ENCODE data around the gene SHCBP1L.
"Not testable (repeated sequence)": the region's sequence is repeated elsewhere in the genome, so short reads cannot be mapped to it uniquely, and the experiment has no call there.

Gene SHCBP1L

DNA sequence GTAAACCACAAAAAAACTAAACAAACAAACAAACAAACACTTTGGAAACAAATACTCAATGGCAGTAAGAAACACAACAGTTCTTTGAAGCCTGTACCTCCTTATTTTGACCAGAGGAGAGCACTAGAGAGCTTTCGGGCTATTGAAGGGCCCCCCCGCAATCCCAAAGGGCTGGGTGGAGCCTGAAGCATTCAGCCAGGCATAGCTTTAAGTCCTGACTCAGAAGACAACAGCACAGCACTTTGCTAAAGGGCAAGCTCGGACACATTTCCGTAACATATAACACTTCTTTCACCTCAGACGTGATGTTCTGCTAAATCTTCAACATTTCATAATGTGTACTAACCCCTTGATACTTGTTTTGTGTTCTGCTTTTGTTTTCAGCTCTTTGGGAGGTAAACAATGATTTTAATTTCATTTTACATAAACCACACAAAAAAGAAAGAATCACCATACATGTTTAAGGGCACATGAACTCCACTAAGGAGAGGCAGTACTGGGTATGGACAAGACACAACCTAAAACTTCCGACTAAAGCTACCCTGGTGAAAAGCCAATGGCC, 9.7 kb upstream of the SHCBP1L start:
- DNase-seq = peak; percentile 84

DNA sequence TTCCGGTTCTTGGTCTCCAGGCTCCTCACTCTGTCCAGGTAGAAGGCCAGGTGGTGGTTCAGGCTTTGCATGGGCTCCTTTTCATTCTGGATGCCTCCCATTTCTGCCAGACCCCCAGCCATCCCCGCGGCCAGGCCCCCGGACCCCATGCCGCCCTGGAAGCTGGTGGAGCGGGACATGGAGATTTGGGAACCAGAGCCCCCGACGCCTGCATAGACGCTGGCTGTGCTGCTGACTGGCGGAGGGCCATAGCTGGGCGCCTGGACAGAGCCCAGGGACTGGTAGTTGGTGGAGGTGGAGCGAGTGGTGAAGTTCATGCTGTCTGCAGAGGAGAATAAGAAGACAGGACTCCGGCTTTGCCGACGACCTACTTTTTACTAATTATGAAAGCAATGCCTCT, 7.1 kb upstream of the SHCBP1L start:
- DNase-seq = no peak

DNA sequence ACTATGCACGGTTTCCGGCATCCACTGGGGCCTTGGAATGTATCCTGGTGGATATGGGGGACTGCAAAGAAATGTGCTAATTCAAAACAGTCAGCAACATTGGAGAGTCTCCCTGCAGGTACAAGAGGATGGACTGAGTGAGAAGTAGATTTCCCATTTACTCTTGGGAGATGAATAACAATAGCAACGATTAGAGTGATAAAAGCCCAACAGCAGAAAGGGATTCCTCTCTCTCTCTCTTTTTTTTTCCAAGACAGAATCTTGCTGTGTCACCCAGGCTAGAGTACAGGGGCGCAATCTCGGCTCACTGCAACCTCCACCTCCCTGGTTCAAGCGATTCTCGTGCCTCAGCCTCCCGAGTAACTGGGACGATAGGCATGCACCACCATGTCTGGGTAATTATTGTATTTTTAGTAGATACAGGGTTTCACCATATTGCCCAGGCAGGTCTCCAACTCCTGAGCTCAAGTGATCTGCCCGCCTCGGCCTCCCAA, 5.0 kb upstream of the SHCBP1L start:
- DNase-seq = no peak

DNA sequence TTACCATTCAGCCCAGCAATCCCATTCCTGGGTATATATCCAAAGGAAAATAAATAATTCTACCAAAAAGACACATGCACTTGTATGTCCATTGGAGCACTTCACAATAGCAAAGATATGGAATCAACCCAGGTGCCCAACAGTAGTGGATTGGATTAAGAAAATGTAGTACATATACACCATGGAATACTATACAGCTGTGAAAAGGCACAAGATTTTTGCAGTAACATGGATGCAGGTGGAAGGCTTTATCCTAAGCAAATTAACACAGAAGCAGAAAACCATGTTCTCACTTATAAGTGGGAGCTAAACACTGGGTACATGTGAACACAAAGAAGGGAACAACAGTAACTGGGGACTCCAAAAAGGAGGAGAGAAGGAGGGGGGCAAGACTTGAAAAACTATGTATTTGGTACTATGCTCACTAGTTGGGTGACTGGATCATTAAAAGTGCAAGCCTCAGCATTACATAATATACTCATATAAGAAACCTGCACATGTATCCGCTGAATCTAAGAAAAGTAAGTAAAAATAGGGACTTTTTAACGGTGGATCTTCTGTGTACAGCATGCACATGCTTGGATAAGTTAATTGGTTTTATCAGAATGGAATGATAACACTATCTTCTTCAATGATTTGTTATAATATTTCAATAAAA, 3.9 kb upstream of the SHCBP1L start:
- DNase-seq = no peak

DNA sequence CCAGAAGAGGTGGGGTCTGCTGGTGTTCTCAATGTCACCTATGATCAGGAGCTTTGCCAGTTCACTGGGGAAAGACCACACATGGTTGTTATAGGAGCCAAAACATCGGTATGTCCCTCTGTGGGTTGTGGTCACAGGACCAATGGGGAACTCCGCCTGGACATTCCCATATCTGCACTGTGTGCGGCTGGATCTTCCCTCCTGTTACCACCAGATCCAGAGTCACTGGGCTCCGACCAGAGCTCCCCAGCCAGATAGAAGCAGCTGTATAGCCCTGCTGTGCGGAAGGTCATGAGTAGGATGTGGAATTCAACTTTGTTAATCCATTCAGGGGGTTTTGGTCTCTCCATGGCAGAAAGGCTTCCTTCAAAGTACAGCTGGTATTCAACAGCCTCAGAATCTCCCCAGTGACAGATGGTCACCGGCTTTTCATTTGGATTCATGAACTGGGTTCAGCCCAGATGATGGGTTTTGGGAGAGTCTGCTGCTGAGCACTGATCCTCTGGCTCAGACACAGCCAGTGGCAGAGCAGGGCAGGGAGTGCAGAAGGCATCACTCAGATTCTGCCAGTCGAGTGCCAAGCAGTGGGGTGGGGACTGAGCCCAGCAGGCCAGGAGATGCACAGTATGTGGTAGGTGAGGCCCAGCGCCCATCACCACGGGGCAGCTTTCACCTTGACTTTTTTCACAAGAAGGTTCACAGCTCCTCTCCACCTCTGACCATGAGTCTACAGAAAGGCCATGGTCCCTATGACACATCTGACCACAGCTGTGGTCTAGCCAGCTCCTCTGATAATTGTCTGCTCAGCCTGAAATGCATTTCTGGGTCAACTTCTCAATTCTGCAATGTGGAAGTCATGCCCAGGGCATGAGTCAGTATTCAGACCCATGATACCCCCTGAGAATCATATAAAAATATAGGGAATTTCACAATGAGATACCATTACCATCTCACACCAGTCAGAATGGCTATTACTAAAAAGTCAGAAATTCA, 2.9 kb upstream of the SHCBP1L start:
- peak; percentile 90 for DNase-seq

DNA sequence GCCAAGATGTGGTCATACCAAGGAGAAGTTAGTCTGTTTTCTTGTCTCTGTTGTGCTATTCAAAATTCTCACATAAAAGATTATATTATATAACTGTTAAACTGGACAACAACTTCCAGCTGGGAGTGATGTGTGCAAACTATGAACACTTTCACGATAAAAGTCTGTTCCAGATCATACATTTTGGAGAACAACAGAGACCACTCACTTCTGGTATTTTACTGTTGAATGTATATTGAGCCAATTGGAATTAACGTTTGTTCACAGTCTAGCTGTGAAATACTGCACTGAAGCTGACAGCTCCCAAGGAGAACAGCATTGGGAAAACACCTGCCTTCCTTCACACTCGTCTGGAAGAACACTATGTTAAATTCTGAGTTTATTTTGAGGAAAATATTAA, 860 bp upstream of the SHCBP1L start:
- DNase-seq = no peak

DNA sequence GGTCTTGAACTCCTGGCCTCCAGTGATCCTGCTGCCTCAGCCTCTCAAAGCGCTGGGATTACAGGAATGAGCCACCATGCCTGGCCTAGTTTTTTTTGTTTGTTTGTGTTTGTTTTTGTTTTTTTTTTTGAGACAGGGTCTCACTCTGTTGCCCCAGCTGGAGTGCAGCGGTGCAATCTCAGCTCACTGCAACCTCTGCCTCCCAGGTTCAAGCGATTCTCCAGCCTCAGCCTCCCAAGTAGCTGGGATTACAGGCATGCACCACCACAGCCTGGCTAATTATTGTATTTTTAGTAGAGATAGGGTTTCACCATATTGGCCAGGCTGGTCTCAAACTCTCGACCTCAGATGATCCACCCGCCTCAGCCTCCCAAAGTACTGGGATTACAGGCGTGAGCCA, 9.6 kb downstream of the SHCBP1L start:
- not testable (repeated sequence) for DNase-seq

DNA sequence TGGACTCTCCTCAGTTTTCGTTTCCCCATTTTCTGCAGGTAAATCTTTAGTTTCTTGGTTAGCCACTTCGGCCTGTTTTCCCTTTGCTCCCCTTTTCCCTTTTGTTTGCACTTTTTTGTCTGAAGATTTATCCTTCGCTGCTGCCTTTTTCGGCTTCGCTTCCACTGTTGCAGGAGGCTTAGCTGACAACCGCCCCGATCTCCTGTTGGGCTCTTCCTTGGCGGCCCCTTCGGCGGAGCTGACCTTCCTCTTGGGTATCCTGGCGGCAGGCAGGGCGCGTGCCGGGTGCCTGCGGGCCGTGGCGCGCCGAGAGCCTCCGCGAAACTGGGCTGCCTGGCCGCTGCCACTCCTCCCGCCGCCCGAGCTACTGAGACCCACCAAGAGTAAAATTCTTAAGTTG, 10.8 kb downstream of the SHCBP1L start:
- not testable (repeated sequence) for DNase-seq

DNA sequence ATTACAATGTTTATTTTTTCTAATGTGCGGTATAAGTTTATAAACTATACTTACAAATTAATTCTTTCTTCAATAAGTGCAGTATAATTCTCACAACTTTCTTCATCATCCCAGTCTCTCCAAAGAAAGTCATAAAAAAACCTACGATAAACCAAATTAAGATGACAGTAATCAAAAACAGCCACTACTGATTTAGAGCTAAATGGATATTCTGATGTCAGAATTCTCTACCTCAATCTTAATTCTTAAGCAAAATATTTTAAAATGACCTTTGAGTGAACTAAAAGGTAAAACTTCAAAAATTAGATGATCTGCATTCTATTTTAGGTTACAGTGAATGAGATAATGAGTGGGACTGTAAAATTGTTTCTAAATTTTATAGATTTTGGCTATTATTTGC, 13.6 kb downstream of the SHCBP1L start:
- no peak for DNase-seq

DNA sequence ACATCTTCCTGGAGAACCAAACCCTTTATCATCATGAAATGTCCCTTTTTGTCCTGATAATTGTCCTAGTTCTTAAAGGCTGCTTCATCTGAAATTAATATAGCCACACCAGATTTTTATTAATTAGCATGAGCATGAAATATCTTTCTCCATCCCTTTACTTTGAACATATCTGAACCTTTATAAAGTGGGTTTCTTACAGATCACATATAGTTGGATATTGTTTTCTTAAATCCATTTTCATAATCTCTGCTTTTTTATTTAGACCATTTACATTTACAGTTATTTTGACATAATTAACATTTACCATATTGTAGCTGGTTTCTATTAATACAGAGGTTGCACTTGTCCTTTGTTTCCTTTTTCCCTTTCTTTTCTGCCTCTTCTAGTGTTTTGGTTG, 17.2 kb downstream of the SHCBP1L start:
- no peak for DNase-seq

DNA sequence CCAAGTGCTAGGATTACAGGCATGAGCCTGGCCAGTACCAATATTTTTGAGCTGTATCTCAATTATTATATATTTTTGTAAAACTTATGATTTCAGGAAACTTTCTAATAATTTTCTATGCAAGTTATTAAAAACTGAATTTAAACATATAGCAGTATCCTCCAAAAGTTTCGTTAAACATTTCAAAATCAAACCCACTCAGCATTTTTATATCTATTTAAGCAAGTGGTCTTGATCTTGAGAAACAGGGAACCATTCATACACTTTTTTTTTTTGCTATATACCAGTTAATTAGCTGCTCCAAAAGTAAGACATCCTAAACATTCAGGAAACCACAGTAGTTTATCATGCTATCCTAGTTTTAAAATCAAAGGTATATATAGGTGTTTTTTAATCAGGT, 22.0 kb downstream of the SHCBP1L start:
- no peak for DNase-seq

DNA sequence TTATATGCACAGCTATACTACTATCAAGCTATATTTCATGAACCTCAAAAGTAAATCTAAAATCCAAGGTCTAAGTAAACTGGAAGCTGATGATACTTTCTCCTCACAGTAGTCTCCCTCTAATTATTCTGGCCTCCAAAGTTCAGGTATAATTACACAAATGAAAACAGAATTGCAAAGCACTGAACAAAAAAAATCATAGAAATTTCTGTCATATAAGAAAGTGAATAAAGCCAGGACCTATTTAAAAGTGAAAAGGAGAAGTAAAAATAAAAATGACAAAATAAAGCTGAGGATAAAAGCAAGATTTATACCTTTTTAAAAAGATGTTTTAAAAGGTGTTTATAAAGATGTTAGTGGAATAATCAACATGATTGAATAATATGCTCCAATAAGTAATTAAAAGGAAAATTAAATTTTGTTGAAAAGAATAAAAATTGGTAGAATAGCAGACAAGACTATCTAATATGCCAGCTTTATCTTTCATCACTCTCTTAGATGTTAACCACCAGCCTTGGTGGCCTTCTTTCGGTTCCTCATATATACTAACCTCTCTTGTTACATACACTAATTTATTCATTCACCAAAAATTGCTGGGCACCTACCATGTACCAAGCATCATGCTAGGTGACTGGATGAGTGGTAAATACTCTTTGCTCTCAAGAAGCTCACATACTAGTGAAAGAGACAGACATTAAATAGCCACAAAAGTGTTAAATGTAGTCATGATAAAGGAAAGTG, 25.1 kb downstream of the SHCBP1L start:
- DNase-seq = no peak

DNA sequence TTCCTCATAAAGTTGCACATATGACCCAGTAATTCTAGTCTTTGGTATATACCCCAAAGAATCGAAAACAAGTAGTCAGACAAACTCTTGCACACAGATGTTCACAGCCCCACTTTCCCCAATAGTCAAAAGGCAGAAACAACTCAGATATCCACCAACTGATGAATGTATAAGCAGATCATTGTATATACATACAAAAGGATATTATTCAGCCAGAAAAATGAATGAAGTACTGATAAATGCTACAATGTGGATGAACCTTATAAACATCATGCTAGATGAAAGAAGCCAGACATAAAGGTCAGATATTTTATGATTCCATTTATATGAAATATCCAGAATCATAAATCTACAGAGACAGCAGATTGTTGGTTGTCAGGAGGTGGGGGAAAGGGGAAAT, 27.3 kb downstream of the SHCBP1L start:
- no peak for DNase-seq

DNA sequence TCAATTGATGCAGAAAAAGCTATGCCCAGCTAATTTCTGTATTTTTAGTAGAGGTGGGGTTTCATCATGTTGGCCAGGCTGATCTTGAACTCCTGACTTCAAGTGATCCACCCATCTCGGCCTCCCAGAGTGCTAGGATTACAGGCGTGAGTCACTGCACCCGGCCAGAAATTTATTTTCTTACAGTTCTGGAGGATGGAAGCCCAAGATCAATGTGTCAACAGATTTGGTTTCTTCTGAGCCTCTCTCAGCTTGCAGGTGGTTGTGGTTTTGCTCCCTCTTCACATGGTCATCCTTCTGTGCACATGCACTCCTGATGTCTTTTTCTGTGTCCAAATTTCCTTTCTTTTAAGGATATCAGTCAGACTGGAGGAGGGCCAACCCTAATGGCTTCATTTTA, 35.6 kb downstream of the SHCBP1L start:
- no peak for DNase-seq

DNA sequence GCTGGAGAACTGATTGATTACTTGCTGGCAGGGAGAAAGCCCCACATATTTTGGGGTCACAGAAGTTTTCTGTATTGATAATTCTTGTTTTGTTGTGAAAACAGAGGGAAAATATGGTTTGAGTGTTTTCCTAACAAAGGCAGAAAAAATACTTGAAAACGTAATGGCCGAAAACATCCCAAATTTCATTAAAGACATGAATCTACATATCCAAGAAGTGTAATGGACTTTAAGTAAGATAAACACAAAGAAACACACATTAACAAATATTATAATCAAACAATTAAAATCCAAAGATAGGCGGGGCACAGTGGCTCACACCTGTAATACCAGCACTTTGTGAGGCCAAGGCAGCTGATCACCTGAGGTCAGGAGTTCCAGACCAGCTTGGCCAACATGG, 39.6 kb downstream of the SHCBP1L start:
- no peak for DNase-seq

DNA sequence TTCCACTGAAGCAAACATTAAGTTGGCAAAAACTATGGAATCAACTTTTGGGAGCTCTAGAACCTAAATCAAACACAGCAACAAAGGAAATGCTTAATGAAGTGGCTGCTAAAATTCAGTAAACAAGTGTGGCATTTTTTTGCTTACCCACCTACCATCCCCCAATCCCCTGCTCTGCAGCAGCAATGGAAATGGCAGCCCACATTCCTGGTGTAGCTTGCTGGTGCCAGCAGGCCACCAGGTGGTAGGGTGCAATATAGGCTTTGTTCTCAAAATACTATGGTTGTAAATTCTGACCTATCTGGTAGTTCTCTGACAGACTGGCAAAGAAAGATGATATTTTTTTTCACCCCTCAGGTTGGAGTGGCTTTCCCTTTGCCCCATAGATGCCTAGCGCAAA, 42.8 kb downstream of the SHCBP1L start:
- DNase-seq = no peak

DNA sequence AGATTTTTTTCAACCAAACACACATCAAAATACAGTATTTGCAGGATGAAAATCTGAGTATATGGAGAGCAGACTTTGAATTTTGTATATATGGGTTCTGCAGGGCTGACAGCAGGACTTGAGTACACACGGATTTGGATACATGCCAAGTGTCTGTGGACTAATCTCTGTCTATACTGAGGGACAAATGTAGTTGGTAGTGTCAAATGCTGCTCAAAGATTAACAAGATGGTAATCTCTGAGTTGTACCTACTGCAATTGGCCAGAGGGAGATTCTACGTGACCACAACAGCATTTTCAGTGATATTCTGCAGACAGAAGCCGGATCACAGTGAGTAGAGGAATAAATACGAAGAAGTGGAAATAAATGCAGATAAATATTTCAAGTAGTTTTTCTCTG, 43.4 kb downstream of the SHCBP1L start:
- no peak for DNase-seq

DNA sequence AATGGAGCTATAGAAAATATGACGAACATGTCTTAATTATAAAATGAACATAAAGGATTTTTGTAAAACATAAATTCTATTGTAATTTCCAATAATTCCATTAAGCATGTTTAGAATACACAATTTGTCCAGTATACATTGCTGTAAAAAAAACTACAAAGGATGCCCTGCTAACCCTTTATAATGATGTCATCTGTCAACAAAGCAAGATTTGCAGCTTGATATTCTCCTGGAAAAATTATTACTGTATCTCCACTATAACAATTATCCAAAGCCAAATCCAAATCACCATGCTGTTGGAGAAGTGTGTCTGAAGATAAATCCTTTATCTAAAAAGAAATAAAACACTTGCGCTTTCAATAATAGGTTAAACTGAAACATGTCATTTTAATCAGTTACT, 47.6 kb downstream of the SHCBP1L start:
- DNase-seq = no peak

DNA sequence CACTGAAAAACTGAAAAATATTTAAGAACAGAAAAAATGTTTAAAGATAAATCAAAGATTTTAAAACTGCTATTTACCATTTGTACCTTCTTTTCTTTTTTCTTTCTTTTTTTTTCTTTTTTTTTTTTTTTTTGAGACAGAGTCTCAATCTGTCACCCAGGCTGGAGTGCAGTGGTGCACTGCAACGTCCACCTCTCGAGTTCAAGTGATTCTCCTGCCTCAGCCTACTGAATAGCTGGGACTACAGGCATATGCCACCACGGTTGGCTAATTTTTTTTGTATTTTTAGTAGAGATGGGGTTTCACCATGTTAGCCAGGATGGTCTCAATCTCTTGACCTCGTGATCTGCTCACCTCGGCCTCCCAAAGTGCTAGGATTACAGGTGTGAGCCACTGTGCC, 51.0 kb downstream of the SHCBP1L start:
- DNase-seq = not testable (repeated sequence)

DNA sequence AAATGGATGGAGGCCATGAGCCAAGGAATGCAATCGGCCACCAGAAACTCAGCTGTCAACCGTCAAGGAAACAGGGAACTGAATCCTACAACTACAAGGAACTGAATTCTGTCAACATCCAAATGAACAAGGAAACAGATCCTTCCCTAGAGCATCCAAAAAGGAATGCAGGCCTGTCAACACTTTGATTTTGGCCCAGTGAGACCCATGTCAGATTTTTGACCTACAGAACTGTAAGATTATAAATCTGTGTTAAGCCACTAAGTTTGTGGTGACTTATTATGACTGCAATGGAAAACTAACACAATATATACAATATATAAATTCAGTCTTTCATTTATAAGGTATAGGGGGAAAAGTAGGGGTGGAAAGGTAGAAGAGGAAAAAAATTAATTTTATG, 55.3 kb downstream of the SHCBP1L start:
- DNase-seq = no peak

DNA sequence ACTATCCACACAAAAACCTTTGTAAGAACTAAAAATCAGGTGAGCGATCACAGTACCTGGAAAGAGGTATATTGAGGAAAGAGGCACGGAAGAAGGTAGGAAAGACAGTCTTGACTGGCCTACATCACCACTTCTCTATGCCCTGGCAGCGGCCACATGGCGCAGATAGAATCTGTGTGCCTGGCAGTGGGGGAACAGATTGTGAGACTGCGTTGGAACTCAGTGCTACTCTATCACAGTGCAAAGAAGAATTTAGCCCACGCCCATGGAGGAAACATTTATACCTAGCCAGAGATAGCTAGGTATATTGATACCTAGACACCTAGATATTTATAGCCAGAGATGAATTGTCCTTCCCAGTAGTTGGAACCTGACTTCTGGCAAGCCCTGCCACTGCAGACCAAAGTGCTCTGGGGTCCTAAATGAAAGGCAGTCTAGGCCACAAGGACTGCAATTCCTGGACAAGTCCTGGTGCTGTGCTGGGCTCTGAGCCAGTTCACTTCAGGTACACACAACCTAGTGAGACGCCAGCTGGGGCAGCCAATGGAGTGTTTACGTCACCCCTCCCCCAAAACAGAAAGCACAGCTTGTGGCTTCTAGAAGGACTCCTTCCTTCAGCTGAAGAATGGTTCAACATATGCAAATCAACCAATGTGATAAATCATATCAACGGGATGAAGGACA, 61.9 kb downstream of the SHCBP1L start:
- DNase-seq = no peak

DNA sequence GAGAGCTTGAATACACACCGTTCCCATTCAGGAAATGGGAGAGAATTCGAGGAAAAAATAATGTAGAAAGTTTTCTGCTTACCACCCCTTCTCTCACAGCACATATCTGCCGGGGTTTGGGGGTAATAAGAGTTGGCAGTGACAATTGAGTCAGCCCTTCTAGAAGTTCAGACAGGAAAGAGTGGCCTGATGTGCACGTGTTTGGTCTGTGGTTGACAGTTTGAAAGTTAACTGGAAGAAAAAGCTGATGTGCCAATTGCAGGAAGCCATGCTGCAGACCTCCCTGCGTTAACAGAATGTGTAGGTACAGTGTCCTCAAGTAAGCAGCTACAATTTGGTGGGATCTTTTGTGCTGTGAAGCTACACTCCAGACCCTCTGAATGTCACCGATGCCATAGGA, 63.0 kb downstream of the SHCBP1L start:
- no peak for DNase-seq
